OCI-LY1 (cell line): ENCODE results near the gene HS1BP3.

ENCODE experiments used
- CTCF ChIP-seq: fragments of 200-600 bp; sonication (generic), shearing (Covaris generic); IDR thresholded peaks from 2 replicates; pipeline ENCODE4 v1.5.1; 2017; ENCODE audit warnings: mild to moderate bottlenecking, antibody characterized with exemption, low read length, moderate library complexity, mixed read lengths
- EZH2 ChIP-seq: fragments of 200-600 bp; sonication (generic), shearing (Covaris generic); IDR thresholded peaks from 2 replicates; pipeline ENCODE4 v1.8.0; 2017; ENCODE audit warnings: borderline replicate concordance, mixed run types, mild to moderate bottlenecking, antibody characterized with exemption, low read length, moderate library complexity, mixed read lengths

- peak; percentile 58 for TF ChIP-seq CTCF
- TF ChIP-seq EZH2 = no peak
Measured at GRCh38 chr2:20650877-20651730, at the start of gene HS1BP3.
